HepG2 (cell line): ENCODE data around the gene RTEL1. TPM values are rescaled to one million over a fixed set of nuclear protein-coding genes. Genes with fewer than 3 reads are reported as not detected.
A peak's percentile ranks its signal among the peaks of the same experiment; 100 is the strongest.

Experiments used
- ATF7-NPFF ChIP-seq: sonication (generic); formaldehyde crosslinking; IDR thresholded peaks from 2 replicates; pipeline ENCODE4 v1.8.1; 2023; ENCODE audit warnings: mild to moderate bottlenecking, low read depth, missing genetic modification reagents, moderate library complexity
- CBX1 ChIP-seq: IDR thresholded peaks from one replicate; pipeline ENCODE4 v1.6.1; 2016; ENCODE audit warnings: antibody characterized with exemption, low read depth
- GATA4 ChIP-seq: sonication (generic); IDR thresholded peaks from 2 replicates; pipeline ENCODE4 v1.6.1; 2016; ENCODE audit warnings: antibody characterized with exemption, low read depth, borderline replicate concordance
- HNRNPL ChIP-seq: fragments of 200-400 bp; formaldehyde crosslinking; IDR thresholded peaks from 2 replicates; pipeline ENCODE4 v1.6.1; 2017; ENCODE audit warnings: mild to moderate bottlenecking, low read depth, low read length
- HOXD1 ChIP-seq: sonication (generic); formaldehyde crosslinking; IDR thresholded peaks from 2 replicates; pipeline ENCODE4 v1.5.0; 2020; ENCODE audit warnings: missing genetic modification reagents
- POLR2A ChIP-seq, 2 experiments: IDR thresholded peaks; 2 replicates each; pipeline ENCODE4 v1.6.1; 2011; ENCODE audit warnings: low read depth in 2 of 2, low read length in 2 of 2, mild to moderate bottlenecking in 1 of 2, moderate library complexity in 1 of 2; ENCODE audit not compliant: insufficient read depth in 1 of 2
- RBM22 ChIP-seq: fragments of 200-400 bp; formaldehyde crosslinking; optimal IDR thresholded peaks from 2 replicates; pipeline ENCODE3; 2017; ENCODE audit warnings: mild to moderate bottlenecking, low read length, moderate library complexity
- SOX13 ChIP-seq, 3 experiments: fragments of 450-650 bp in 1 of 3; sonication (generic) in 1 of 3; formaldehyde crosslinking in 1 of 3; IDR thresholded peaks in 2 of 3; conservative IDR thresholded peaks in 1 of 3; 2 replicates each; pipeline versions ENCODE4 v1.5.0 to v1.6.1; 2016 to 2020; ENCODE audit warnings: antibody characterized with exemption in 1 of 3, mild to moderate bottlenecking in 1 of 3, missing compliant biosample characterization in 1 of 3, missing genetic modification reagents in 1 of 3, moderate library complexity in 1 of 3
- SP5 ChIP-seq: IDR thresholded peaks from 2 replicates; pipeline ENCODE4 v1.6.1; 2016; ENCODE audit warnings: low read depth, borderline replicate concordance
- YEATS2 ChIP-seq: sonication (generic); formaldehyde crosslinking; IDR thresholded peaks from 2 replicates; pipeline ENCODE4 v1.4.0; 2020; ENCODE audit warnings: missing genetic modification reagents, borderline replicate concordance
- ZBTB38 ChIP-seq: sonication (generic); formaldehyde crosslinking; IDR thresholded peaks from 2 replicates; pipeline ENCODE4 v1.5.1; 2020; ENCODE audit warnings: mild to moderate bottlenecking, missing genetic modification reagents
- ZBTB7A ChIP-seq: sonication (generic); formaldehyde crosslinking; IDR thresholded peaks from 2 replicates; pipeline ENCODE4 v1.8.0; 2022; ENCODE audit warnings: mild to moderate bottlenecking, missing genetic modification reagents
- ZFP36L1 ChIP-seq: sonication (generic); formaldehyde crosslinking; IDR thresholded peaks from 2 replicates; pipeline ENCODE4 v1.8.0; 2022; ENCODE audit warnings: mild to moderate bottlenecking, missing genetic modification reagents, moderate library complexity
- ZNF782 ChIP-seq: sonication (generic); formaldehyde crosslinking; IDR thresholded peaks from 2 replicates; pipeline ENCODE4 v1.4.0; 2020; ENCODE audit warnings: missing genetic modification reagents, mild to moderate bottlenecking, borderline replicate concordance
- polyA plus RNA-seq, 8 experiments: library from polyadenylated mRNA; depleted of rRNA in 3 of 8; stranded (reverse) in 7 of 8; unstranded in 1 of 8; fragments of >200 nt; fragmentation: Illumina TruSeq in 4 of 8; extraction: Trizol in 4 of 8; gene quantifications; 2 replicates each; pipeline versions ENCODE4 v1.2.1 to v1.2.3, GENCODE V29; 2011 to 2016; ENCODE audit warnings: low read depth in 4 of 8, missing spikeins in 1 of 8, mixed read lengths in 1 of 8; ENCODE audit not compliant: insufficient read depth in 1 of 8
- total RNA-seq, 5 experiments: library from RNA; depleted of rRNA; stranded (reverse); fragments of >200 nt; fragmentation: Illumina TruSeq; extraction: Trizol; gene quantifications; 2 replicates each; pipeline ENCODE4 v1.2.3, GENCODE V29; 2016; ENCODE audit warnings: low read depth in 1 of 5
- TF ChIP-seq, protein P1 (sequence below): sonication (generic); formaldehyde crosslinking; IDR thresholded peaks from 2 replicates; pipeline ENCODE4 v1.4.0; 2020; ENCODE audit warnings: missing genetic modification reagents
- TF ChIP-seq, protein P2 (sequence below): sonication (generic); formaldehyde crosslinking; IDR thresholded peaks from 2 replicates; pipeline ENCODE4 v1.9.0; 2021; ENCODE audit warnings: missing genetic modification reagents, borderline replicate concordance
- TF ChIP-seq, protein P3 (sequence below): sonication (generic); formaldehyde crosslinking; IDR thresholded peaks from 2 replicates; pipeline ENCODE4 v1.4.0; 2020; ENCODE audit warnings: low read depth, mild to moderate bottlenecking, missing genetic modification reagents
- TF ChIP-seq, protein P4 (sequence below): sonication (generic); formaldehyde crosslinking; IDR thresholded peaks from 2 replicates; pipeline ENCODE4 v1.4.0; 2020; ENCODE audit warnings: missing genetic modification reagents
- TF ChIP-seq, protein P5 (sequence below): fragments of 450-650 bp; IDR thresholded peaks from 2 replicates; pipeline ENCODE4 v1.6.1; 2017
- TF ChIP-seq, protein P6 (sequence below): sonication (generic); formaldehyde crosslinking; IDR thresholded peaks from 2 replicates; pipeline ENCODE4 v1.5.0; 2020; ENCODE audit warnings: missing genetic modification reagents, mild to moderate bottlenecking, borderline replicate concordance

Gene RTEL1
- total and polyA plus RNA-seq, 2 of the 13 experiments (the other 11 are each of a cell fraction or from before 2014, with no cell fraction given): 21.8 to 36.4 TPM

DNA sequence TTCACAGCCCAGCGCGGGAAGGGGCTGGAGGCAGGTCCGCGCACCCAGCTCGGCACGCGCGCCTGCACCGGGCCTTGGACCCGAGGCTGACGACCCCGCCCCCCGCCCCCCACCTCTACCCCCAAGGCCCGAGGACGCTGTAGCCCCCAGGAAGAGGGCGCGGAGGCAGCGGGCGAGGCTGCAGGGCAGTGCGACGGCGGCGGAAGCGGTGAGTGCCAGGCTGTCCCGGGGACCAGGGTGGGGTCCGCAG is 79.5 kb downstream of the RTEL1 start (continued):
- TF ChIP-seq, protein P1, sequence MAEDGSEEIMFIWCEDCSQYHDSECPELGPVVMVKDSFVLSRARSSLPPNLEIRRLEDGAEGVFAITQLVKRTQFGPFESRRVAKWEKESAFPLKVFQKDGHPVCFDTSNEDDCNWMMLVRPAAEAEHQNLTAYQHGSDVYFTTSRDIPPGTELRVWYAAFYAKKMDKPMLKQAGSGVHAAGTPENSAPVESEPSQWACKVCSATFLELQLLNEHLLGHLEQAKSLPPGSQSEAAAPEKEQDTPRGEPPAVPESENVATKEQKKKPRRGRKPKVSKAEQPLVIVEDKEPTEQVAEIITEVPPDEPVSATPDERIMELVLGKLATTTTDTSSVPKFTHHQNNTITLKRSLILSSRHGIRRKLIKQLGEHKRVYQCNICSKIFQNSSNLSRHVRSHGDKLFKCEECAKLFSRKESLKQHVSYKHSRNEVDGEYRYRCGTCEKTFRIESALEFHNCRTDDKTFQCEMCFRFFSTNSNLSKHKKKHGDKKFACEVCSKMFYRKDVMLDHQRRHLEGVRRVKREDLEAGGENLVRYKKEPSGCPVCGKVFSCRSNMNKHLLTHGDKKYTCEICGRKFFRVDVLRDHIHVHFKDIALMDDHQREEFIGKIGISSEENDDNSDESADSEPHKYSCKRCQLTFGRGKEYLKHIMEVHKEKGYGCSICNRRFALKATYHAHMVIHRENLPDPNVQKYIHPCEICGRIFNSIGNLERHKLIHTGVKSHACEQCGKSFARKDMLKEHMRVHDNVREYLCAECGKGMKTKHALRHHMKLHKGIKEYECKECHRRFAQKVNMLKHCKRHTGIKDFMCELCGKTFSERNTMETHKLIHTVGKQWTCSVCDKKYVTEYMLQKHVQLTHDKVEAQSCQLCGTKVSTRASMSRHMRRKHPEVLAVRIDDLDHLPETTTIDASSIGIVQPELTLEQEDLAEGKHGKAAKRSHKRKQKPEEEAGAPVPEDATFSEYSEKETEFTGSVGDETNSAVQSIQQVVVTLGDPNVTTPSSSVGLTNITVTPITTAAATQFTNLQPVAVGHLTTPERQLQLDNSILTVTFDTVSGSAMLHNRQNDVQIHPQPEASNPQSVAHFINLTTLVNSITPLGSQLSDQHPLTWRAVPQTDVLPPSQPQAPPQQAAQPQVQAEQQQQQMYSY: no peak
- TF ChIP-seq YEATS2 (CRISPR knock-in tag) (no peak), ZBTB7A (CRISPR knock-in tag) (peak; percentile 72), ATF7-NPFF (CRISPR knock-in tag) (no peak), GATA4 (no peak), HOXD1 (CRISPR knock-in tag) (0 out of 2 replicates have a peak, but pooled peaks have one; percentile 17), RBM22 (no peak), ZFP36L1 (no peak), SP5 (CRISPR knock-in tag) (no peak), SOX13 (IDR thresholded peaks at IDR 0.05) (no peak), SOX13 (CRISPR knock-in tag; conservative IDR thresholded peaks at IDR 0.05 in 1 of 2, IDR thresholded peaks at IDR 0.05 in 1 of 2) (no peak), ZBTB38 (CRISPR knock-in tag) (no peak), POLR2A (IDR thresholded peaks at IDR 0.05; ENCODE audit: insufficient read depth in 1 of 2, low read depth in 2 of 2, low read length in 2 of 2) (no peak), CBX1 (no peak), ZNF782 (no peak), HNRNPL (no peak)
- TF ChIP-seq, protein P2, sequence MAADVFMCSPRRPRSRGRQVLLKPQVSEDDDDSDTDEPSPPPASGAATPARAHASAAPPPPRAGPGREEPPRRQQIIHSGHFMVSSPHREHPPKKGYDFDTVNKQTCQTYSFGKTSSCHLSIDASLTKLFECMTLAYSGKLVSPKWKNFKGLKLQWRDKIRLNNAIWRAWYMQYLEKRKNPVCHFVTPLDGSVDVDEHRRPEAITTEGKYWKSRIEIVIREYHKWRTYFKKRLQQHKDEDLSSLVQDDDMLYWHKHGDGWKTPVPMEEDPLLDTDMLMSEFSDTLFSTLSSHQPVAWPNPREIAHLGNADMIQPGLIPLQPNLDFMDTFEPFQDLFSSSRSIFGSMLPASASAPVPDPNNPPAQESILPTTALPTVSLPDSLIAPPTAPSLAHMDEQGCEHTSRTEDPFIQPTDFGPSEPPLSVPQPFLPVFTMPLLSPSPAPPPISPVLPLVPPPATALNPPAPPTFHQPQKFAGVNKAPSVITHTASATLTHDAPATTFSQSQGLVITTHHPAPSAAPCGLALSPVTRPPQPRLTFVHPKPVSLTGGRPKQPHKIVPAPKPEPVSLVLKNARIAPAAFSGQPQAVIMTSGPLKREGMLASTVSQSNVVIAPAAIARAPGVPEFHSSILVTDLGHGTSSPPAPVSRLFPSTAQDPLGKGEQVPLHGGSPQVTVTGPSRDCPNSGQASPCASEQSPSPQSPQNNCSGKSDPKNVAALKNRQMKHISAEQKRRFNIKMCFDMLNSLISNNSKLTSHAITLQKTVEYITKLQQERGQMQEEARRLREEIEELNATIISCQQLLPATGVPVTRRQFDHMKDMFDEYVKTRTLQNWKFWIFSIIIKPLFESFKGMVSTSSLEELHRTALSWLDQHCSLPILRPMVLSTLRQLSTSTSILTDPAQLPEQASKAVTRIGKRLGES (CRISPR knock-in tag): no peak
- TF ChIP-seq, protein P3, sequence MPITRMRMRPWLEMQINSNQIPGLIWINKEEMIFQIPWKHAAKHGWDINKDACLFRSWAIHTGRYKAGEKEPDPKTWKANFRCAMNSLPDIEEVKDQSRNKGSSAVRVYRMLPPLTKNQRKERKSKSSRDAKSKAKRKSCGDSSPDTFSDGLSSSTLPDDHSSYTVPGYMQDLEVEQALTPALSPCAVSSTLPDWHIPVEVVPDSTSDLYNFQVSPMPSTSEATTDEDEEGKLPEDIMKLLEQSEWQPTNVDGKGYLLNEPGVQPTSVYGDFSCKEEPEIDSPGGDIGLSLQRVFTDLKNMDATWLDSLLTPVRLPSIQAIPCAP (CRISPR knock-in tag): no peak
- TF ChIP-seq, protein P4, sequence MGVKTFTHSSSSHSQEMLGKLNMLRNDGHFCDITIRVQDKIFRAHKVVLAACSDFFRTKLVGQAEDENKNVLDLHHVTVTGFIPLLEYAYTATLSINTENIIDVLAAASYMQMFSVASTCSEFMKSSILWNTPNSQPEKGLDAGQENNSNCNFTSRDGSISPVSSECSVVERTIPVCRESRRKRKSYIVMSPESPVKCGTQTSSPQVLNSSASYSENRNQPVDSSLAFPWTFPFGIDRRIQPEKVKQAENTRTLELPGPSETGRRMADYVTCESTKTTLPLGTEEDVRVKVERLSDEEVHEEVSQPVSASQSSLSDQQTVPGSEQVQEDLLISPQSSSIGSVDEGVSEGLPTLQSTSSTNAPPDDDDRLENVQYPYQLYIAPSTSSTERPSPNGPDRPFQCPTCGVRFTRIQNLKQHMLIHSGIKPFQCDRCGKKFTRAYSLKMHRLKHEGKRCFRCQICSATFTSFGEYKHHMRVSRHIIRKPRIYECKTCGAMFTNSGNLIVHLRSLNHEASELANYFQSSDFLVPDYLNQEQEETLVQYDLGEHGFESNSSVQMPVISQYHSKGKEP: no peak; the same call in 1 of the 2 replicates
- TF ChIP-seq, protein P5, sequence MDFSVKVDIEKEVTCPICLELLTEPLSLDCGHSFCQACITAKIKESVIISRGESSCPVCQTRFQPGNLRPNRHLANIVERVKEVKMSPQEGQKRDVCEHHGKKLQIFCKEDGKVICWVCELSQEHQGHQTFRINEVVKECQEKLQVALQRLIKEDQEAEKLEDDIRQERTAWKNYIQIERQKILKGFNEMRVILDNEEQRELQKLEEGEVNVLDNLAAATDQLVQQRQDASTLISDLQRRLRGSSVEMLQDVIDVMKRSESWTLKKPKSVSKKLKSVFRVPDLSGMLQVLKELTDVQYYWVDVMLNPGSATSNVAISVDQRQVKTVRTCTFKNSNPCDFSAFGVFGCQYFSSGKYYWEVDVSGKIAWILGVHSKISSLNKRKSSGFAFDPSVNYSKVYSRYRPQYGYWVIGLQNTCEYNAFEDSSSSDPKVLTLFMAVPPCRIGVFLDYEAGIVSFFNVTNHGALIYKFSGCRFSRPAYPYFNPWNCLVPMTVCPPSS: no peak
- TF ChIP-seq, protein P6, sequence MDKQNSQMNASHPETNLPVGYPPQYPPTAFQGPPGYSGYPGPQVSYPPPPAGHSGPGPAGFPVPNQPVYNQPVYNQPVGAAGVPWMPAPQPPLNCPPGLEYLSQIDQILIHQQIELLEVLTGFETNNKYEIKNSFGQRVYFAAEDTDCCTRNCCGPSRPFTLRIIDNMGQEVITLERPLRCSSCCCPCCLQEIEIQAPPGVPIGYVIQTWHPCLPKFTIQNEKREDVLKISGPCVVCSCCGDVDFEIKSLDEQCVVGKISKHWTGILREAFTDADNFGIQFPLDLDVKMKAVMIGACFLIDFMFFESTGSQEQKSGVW (CRISPR knock-in tag): no peak
